MM.1S (cell line): ENCODE data around the gene DYDC1.

Experiments
- DNase-seq: peaks from one replicate; pipeline ENCODE4 v3.0.0-alpha.2; 2015
- H2AFZ ChIP-seq: fragments of 300-600 bp; sonication (generic); 2 replicates; pipeline ENCODE4 v1.6.0; 2016; ENCODE audit warnings: antibody characterized with exemption, low read length
- H3F3A ChIP-seq: fragments of 300-600 bp; sonication (generic); 2 replicates; pipeline ENCODE4 v1.6.1; 2016; ENCODE audit warnings: mild to moderate bottlenecking, antibody characterized with exemption, low read length, moderate library complexity, mixed read lengths; ENCODE audit not compliant: insufficient read depth
- H3K27ac ChIP-seq: fragments of 300-600 bp; sonication (generic); 2 replicates; pipeline ENCODE4 v1.5.1; 2016; ENCODE audit warnings: mild to moderate bottlenecking, low read length
- H3K27me3 ChIP-seq: fragments of 300-600 bp; sonication (generic); replicated peaks from 2 replicates; pipeline ENCODE4 v1.6.0; 2016; ENCODE audit warnings: low read length; ENCODE audit not compliant: insufficient read depth
- H3K36me3 ChIP-seq: fragments of 300-600 bp; sonication (generic); replicated peaks from 2 replicates; pipeline ENCODE4 v1.6.1; 2016; ENCODE audit warnings: mild to moderate bottlenecking, low read length, mixed read lengths; ENCODE audit not compliant: insufficient read depth
- H3K4me1 ChIP-seq: fragments of 300-600 bp; sonication (generic); 2 replicates; pipeline ENCODE4 v1.6.1; 2016; ENCODE audit warnings: low read length, mixed read lengths
- H3K4me2 ChIP-seq: fragments of 300-600 bp; sonication (generic); 2 replicates; pipeline ENCODE4 v1.6.0; 2016; ENCODE audit warnings: low read depth, low read length
- H3K4me3 ChIP-seq: fragments of 300-600 bp; sonication (generic); 2 replicates; pipeline ENCODE4 v1.5.1; 2016; ENCODE audit warnings: low read length, mixed read lengths
- H3K79me2 ChIP-seq: fragments of 300-600 bp; sonication (generic); 2 replicates; pipeline ENCODE4 v1.6.1; 2016; ENCODE audit warnings: mixed run types, low read length, mixed read lengths
- H3K9ac ChIP-seq: fragments of 300-600 bp; sonication (generic); 2 replicates; pipeline ENCODE4 v1.6.1; 2016; ENCODE audit warnings: low read length, mixed read lengths
- H3K9me2 ChIP-seq: fragments of 300-600 bp; sonication (generic); replicated peaks from 2 replicates; pipeline ENCODE4 v1.6.1; 2016; ENCODE audit warnings: mild to moderate bottlenecking, low read length, mixed read lengths; ENCODE audit not compliant: insufficient read depth
- H3K9me3 ChIP-seq: fragments of 300-600 bp; sonication (generic); replicated peaks from 2 replicates; pipeline ENCODE4 v1.6.1; 2016; ENCODE audit warnings: mild to moderate bottlenecking, low read length, mixed read lengths; ENCODE audit not compliant: insufficient read depth
- H4K20me1 ChIP-seq: fragments of 300-600 bp; sonication (generic); 2 replicates; pipeline ENCODE4 v1.6.1; 2016; ENCODE audit warnings: mild to moderate bottlenecking, low read length, moderate library complexity, mixed read lengths; ENCODE audit not compliant: insufficient read depth
- EZH2 ChIP-seq: fragments of 300-600 bp; sonication (generic); optimal IDR thresholded peaks from 2 replicates; pipeline ENCODE3; 2017; ENCODE audit warnings: low read depth, mild to moderate bottlenecking, antibody characterized with exemption, low read length, mixed read lengths
- EZH2phosphoT487 ChIP-seq: fragments of 300-600 bp; sonication (generic); IDR thresholded peaks from 2 replicates; pipeline ENCODE4 v1.6.1; 2018; ENCODE audit warnings: antibody characterized with exemption, low read length
- TF ChIP-seq, protein P1 (sequence below): fragments of 300-600 bp; sonication (generic); IDR thresholded peaks from 2 replicates; pipeline ENCODE4 v1.5.1; 2016; ENCODE audit warnings: antibody characterized with exemption, low read length, mixed read lengths

DYDC1 gene

DNA sequence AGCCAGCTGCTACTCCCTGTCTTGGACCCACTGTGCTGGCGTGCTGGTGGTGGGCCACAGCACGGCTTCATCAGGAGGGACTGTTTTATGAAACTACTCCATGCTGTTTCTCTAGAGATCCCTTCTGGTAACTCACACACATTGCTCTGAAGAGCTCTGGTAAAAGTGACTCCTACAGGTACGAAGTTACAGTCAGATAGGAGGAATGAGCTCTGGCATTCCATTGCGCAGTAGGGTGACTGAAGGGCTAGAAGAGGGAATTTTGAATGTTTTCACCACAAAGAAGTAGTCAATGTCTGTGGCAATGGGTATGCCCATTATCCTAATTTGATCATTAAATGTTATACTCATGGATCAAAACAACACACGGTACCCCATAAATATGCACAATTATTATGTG, 67.7 kb downstream of the DYDC1 start:
- H3K4me2 ChIP-seq = no peak overlapping the region
- TF ChIP-seq EZH2phosphoT487 = no peak
- TF ChIP-seq, protein P1, sequence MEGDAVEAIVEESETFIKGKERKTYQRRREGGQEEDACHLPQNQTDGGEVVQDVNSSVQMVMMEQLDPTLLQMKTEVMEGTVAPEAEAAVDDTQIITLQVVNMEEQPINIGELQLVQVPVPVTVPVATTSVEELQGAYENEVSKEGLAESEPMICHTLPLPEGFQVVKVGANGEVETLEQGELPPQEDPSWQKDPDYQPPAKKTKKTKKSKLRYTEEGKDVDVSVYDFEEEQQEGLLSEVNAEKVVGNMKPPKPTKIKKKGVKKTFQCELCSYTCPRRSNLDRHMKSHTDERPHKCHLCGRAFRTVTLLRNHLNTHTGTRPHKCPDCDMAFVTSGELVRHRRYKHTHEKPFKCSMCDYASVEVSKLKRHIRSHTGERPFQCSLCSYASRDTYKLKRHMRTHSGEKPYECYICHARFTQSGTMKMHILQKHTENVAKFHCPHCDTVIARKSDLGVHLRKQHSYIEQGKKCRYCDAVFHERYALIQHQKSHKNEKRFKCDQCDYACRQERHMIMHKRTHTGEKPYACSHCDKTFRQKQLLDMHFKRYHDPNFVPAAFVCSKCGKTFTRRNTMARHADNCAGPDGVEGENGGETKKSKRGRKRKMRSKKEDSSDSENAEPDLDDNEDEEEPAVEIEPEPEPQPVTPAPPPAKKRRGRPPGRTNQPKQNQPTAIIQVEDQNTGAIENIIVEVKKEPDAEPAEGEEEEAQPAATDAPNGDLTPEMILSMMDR = no peak
- TF ChIP-seq EZH2 = no peak
- no peak for DNase-seq
- H3K9me2 ChIP-seq = no peaks in the 10 kb centered on the region
- H2AFZ ChIP-seq = no peak overlapping the region
- H3F3A ChIP-seq = no peaks in the 10 kb centered on the region
- H3K79me2 ChIP-seq = no peaks in the 10 kb centered on the region
- no peaks in the 10 kb centered on the region for H3K27me3 ChIP-seq
- no peak overlapping the region for H3K4me3 ChIP-seq
- no peak overlapping the region for H3K27ac ChIP-seq
- no peaks in the 10 kb centered on the region for H3K4me1 ChIP-seq
- no peaks in the 10 kb centered on the region for H3K36me3 ChIP-seq
- no peaks in the 10 kb centered on the region for H4K20me1 ChIP-seq
- no peaks in the 10 kb centered on the region for H3K9me3 ChIP-seq
- H3K9ac ChIP-seq = no peak overlapping the region
